Parathyroid adenoma (tissue), 2 donors: ENCODE data around the gene WWC1.

Experiments
- H2AFZ ChIP-seq: fragments of 300-600 bp; sonication (generic); one replicate; pipeline ENCODE4 v1.7.0; 2017; ENCODE audit warnings: antibody characterized with exemption, mild to moderate bottlenecking
- H3K27ac ChIP-seq: fragments of 300-600 bp; sonication (generic); one replicate; pipeline ENCODE4 v1.7.0; 2017
- H3K27me3 ChIP-seq: fragments of 300-600 bp; sonication (generic); one replicate; pipeline ENCODE4 v1.7.0; 2017; ENCODE audit warnings: low read length; ENCODE audit not compliant: control insufficient read depth, insufficient read depth
- H3K36me3 ChIP-seq: fragments of 300-600 bp; sonication (generic); one replicate; pipeline ENCODE4 v1.7.0; 2017; ENCODE audit warnings: low read length; ENCODE audit not compliant: control insufficient read depth, insufficient read depth
- H3K4me1 ChIP-seq: fragments of 300-600 bp; sonication (generic); one replicate; pipeline ENCODE4 v1.7.0; 2017; ENCODE audit warnings: control low read depth
- H3K4me2 ChIP-seq: fragments of 300-600 bp; sonication (generic); one replicate; pipeline ENCODE4 v1.7.0; 2017; ENCODE audit warnings: low read length
- H3K4me3 ChIP-seq: fragments of 300-600 bp; sonication (generic); one replicate; pipeline ENCODE4 v1.7.0; 2017; ENCODE audit warnings: low read depth, low read length
- H3K79me2 ChIP-seq: fragments of 300-600 bp; sonication (generic); one replicate; pipeline ENCODE4 v1.7.0; 2017; ENCODE audit warnings: control low read depth
- H3K9ac ChIP-seq: fragments of 300-600 bp; sonication (generic); one replicate; pipeline ENCODE4 v1.7.0; 2017; ENCODE audit warnings: mild to moderate bottlenecking
- H3K9me3 ChIP-seq: fragments of 300-600 bp; sonication (generic); one replicate; pipeline ENCODE4 v1.7.0; 2017; ENCODE audit warnings: low read length; ENCODE audit not compliant: control insufficient read depth
- TF ChIP-seq, protein P1 (sequence below): fragments of 300-600 bp; sonication (generic); IDR thresholded peaks from one replicate; pipeline ENCODE4 v1.7.0; 2017; ENCODE audit warnings: antibody characterized with exemption, mild to moderate bottlenecking
- donor health status: primary hyperparathyroidism.

WWC1 gene

DNA sequence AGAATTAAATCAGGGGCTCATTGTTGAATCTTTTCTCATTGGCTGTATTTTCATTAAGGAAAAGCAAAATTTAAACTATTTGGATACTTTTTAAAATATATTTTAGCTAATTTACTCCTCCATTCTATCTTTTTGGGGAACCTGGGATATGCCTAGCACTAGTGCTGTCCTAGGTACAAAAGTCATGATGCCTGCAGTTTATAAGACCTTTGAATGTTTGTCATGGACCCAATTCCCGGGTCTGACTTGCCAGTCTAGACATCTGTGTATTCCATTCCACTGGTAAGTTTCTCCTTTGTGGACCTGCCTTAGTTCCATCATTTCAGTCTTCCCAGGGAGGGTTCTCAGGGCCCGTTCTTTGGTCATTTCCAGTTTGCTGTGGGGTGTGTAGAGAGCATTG lies 63.0 kb downstream of the WWC1 start:
- Histone ChIP-seq H2AFZ (no peak overlapping the region), H3K9ac (no peak overlapping the region), H3K27me3 (no peaks in the 10 kb centered on the region), H3K9me3 (no peaks in the 10 kb centered on the region), H3K4me1 (no peaks in the 10 kb centered on the region), H3K4me3 (no peak overlapping the region), H3K36me3 (no peaks in the 10 kb centered on the region), H3K79me2 (peaks cover 6% of the 10 kb centered on the region), H3K27ac (no peak overlapping the region), H3K4me2 (no peak overlapping the region)
- TF ChIP-seq, protein P1, sequence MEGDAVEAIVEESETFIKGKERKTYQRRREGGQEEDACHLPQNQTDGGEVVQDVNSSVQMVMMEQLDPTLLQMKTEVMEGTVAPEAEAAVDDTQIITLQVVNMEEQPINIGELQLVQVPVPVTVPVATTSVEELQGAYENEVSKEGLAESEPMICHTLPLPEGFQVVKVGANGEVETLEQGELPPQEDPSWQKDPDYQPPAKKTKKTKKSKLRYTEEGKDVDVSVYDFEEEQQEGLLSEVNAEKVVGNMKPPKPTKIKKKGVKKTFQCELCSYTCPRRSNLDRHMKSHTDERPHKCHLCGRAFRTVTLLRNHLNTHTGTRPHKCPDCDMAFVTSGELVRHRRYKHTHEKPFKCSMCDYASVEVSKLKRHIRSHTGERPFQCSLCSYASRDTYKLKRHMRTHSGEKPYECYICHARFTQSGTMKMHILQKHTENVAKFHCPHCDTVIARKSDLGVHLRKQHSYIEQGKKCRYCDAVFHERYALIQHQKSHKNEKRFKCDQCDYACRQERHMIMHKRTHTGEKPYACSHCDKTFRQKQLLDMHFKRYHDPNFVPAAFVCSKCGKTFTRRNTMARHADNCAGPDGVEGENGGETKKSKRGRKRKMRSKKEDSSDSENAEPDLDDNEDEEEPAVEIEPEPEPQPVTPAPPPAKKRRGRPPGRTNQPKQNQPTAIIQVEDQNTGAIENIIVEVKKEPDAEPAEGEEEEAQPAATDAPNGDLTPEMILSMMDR = no peak

DNA sequence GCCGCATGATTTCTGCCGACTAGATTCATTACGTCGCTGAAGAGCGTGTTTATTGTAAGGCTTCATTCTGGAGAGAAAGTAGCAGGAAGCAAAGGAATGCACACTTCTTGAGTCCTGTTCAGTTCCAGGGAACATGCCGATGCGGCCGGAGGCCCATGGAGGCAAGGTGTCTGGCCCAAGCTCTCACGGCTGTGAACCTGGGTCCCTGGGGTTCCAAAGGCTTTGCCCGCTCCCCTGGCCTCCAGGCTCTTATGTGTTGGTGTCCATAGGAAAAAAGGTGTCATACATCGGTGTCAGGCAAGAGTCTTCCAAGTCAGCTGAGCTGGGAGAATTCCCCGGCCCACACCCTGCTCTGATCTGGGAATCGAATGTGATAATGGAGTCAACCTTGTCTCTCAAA lies 64.7 kb downstream of the WWC1 start:
- H2AFZ ChIP-seq = no peak overlapping the region
- H3K4me3 ChIP-seq = no peak overlapping the region
- no peak overlapping the region for H3K4me2 ChIP-seq
- no peaks in the 10 kb centered on the region for H3K4me1 ChIP-seq
- no peak overlapping the region for H3K27ac ChIP-seq
- TF ChIP-seq, protein P1 = no peak
- no peak overlapping the region for H3K9ac ChIP-seq
- H3K36me3 ChIP-seq = no peaks in the 10 kb centered on the region
- H3K27me3 ChIP-seq = no peaks in the 10 kb centered on the region
- no peaks in the 10 kb centered on the region for H3K9me3 ChIP-seq
- no peaks in the 10 kb centered on the region for H3K79me2 ChIP-seq

DNA sequence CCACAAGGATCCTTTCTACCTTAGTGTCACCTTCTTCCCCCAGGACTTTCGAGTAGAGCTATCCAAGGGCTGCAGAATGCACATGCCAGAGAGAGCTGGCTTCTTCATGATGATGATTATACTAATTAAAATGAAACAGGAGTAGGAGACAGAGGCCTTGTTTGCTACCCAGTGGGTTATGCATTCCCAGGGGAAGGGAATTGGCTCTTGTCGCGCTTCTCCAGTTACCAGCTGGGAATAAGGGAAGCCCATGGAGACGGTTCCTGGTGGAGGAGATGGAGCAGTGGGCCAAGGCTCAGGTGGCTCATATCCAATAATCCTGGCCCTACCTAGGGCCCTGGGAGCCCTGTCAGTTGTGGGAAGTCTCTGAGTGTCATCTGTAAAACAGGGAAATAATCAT lies 65.1 kb downstream of the WWC1 start:
- Histone ChIP-seq H3K9ac (no peak overlapping the region), H2AFZ (no peak overlapping the region), H3K36me3 (no peaks in the 10 kb centered on the region), H3K4me1 (no peaks in the 10 kb centered on the region), H3K4me3 (no peak overlapping the region), H3K79me2 (no peaks in the 10 kb centered on the region), H3K27me3 (no peaks in the 10 kb centered on the region), H3K9me3 (no peaks in the 10 kb centered on the region), H3K27ac (no peak overlapping the region), H3K4me2 (no peak overlapping the region)
- TF ChIP-seq, protein P1 = no peak

DNA sequence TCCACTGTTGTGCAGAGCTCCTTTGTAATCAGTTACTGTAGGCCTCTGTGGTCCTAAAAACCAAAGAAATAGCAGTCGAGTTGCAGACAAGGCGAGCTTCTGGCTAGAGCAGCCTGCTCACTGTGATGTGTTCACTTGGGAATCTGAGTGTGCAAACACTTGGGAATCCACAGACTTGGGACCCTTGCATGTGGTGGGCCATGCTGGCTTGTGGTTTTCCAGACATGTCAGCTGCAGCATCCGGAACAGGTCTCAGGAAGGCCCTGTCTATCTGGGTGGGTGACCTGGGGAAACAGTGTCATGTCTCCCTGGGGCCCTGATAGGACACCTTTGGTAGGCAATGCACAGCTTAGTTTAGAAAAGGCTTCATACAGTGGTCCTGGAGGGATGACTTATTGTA lies 66.4 kb downstream of the WWC1 start:
- Histone ChIP-seq H3K9ac (no peak overlapping the region), H3K36me3 (no peaks in the 10 kb centered on the region), H3K27ac (no peak overlapping the region), H2AFZ (no peak overlapping the region), H3K9me3 (no peaks in the 10 kb centered on the region), H3K4me2 (no peak overlapping the region), H3K4me1 (no peaks in the 10 kb centered on the region), H3K4me3 (no peak overlapping the region), H3K79me2 (no peaks in the 10 kb centered on the region), H3K27me3 (no peaks in the 10 kb centered on the region)
- TF ChIP-seq, protein P1 = no peak

DNA sequence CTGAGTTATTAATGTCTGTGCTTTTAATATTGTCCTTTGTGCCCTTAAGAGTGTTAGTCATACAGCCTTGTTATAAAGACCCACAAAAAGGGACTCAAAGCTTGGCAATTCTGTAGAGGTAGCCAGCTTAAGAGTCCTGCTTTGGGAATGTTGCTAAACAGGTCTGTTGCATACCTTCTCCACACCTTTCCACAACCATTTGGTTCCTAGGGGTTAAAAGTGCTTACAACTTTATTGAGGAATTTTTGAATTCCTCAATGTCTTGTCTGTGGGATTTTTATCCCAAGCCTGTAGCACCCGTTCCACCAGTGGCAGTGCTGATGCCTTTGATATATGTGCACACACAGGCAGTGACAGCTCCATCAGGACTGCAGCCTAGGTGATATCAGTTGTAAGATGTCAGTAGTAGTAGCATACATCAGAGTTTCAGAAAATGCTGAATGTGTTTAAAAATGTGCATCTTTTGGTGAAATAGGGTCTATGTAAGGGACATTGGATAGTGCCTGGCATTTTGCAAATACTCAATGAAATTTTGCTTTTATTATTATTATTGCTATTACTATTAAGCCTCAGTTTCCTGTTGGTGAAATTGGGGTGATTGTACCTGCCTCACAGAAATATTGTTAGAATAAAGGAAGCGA lies 68.5 kb downstream of the WWC1 start:
- Histone ChIP-seq H3K4me3 (no peak overlapping the region), H3K9ac (no peak overlapping the region), H3K9me3 (no peaks in the 10 kb centered on the region), H3K79me2 (no peaks in the 10 kb centered on the region), H3K27ac (no peak overlapping the region), H2AFZ (no peak overlapping the region), H3K4me1 (no peaks in the 10 kb centered on the region), H3K27me3 (no peaks in the 10 kb centered on the region), H3K4me2 (no peak overlapping the region), H3K36me3 (no peaks in the 10 kb centered on the region)
- TF ChIP-seq, protein P1 = no peak
